H1 (cell line): ENCODE results near the gene FRRS1. TPM values are rescaled to one million over a fixed set of nuclear protein-coding genes. Genes with fewer than 3 reads are reported as not detected.

Source experiments
- EZH2 ChIP-seq: fragments of 200-600 bp; sonication (generic); IDR thresholded peaks from 2 replicates; pipeline ENCODE4 v1.7.1; 2012; ENCODE audit warnings: low read depth, mild to moderate bottlenecking, moderate library complexity, low read length, inconsistent platforms; ENCODE audit not compliant: severe bottlenecking
- polyA plus RNA-seq, 7 experiments: library from polyadenylated mRNA; depleted of rRNA in 3 of 7; stranded (reverse) in 5 of 7; unstranded in 2 of 7; fragments of >200 nt in 5 of 7; fragments of 200-250 nt in 2 of 7; gene quantifications; 1 replicate in 5 of 7; 2 replicates in 1 of 7; 4 replicates in 1 of 7; pipeline versions ENCODE4 v1.2.1 to v1.2.3, GENCODE V29; 2011 to 2013; ENCODE audit warnings: missing spikeins in 2 of 7, mixed read lengths in 2 of 7
- total RNA-seq: library from RNA; stranded (reverse); fragmentation: NEBNext Ultra II Directional; extraction: Animal tissue kit (Norgen Biotek cat#: 25700); gene quantifications from 2 replicates; pipeline ENCODE4 v1.2.1, GENCODE V29; 2021

The FRRS1 gene
- total and polyA plus RNA-seq, 2 of the 8 experiments (the other 6 are each of a cell fraction or from before 2014, with no cell fraction given): 3.5 to 6.5 TPM

GRCh38 chr1:99669376-99669775 is 97.1 kb downstream of the FRRS1 start (continued):
- TF ChIP-seq EZH2: no peak
